ENCODE results near the gene AMDHD1. TPM values are rescaled to one million over a fixed set of nuclear protein-coding genes. Genes with fewer than 3 reads are reported as not detected.

The AMDHD1 gene
- polyA plus RNA-seq, 3 donors, result 0.43 to 1.9 (median 1.0) TPM

- peak overlapping the region; percentile 93 for H3K4me2 ChIP-seq (replicated peaks; ENCODE audit: extremely low read depth, low read length, poor library complexity, severe bottlenecking)
- DNase-seq, result peak; percentile 14 to 42 (median 17)
- peak overlapping the region; percentile 36 to 80 (median 52) for H3K4me3 ChIP-seq (replicated peaks in 1 of 3; ENCODE audit: low read depth in 2 of 3, low read length in 3 of 3)
- peak overlapping the region; percentile 59 for H3K9ac ChIP-seq (ENCODE audit: insufficient read depth, low read length, poor library complexity, severe bottlenecking)
- peaks cover 37 to 48% of the 10 kb centered on the region in 2 donors for H3K36me3 ChIP-seq (replicated peaks in 1 of 2; ENCODE audit: control insufficient read depth in 1 of 2, insufficient read depth in 2 of 2, low read length in 2 of 2)
- H3K27ac ChIP-seq (ENCODE audit: low read depth in 1 of 2, low read length in 2 of 2), result peak overlapping the region; percentile 76 to 90
- Mint-ChIP-seq H3K9me3 (no peaks in the 10 kb centered on the region), H3K4me3 (peak overlapping the region; percentile 70 to 91), H3K4me1 (peaks cover 63% of the 10 kb centered on the region), H3K27me3 (ENCODE audit: low read depth in 3 of 3) (no peaks in the 10 kb centered on the region), H3K36me3 (peaks cover 46 to 55% of the 10 kb centered on the region in 2 donors), H3K27ac (peak overlapping the region; percentile 88 to 97 (median 94))
- H2AFZ ChIP-seq (ENCODE audit: insufficient read depth, low read depth, low read length, poor library complexity, severe bottlenecking), result peak overlapping the region; percentile 81
- no peak for TF ChIP-seq CTCF (IDR thresholded peaks at IDR 0.05)
- WGBS (ENCODE audit: insufficient coverage), result 50% methylated on average over 17 of the region's 29 CpGs
- intact Hi-C loops (cut with micrococcal nuclease), result loop anchor here (5.0 to 10.0 kb wide), 3 partner anchors 61 to 138 kb away; partner anchors contain the start of gene SNRPF (in 1 of the 2)
- peaks cover 49 to 57% of the 10 kb centered on the region in 2 donors for H3K4me1 ChIP-seq (ENCODE audit: control insufficient read depth in 1 of 2, insufficient read depth in 2 of 2, low read length in 2 of 2)
- H4K20me1 ChIP-seq (ENCODE audit: insufficient read depth, low read length), result peaks cover 4% of the 10 kb centered on the region
- H3K79me2 ChIP-seq (ENCODE audit: insufficient read depth, low read length), result peaks cover 48% of the 10 kb centered on the region
- H3K27me3 ChIP-seq (ENCODE audit: control insufficient read depth in 2 of 2, insufficient read depth in 2 of 2, low read length in 2 of 2), result no peaks in the 10 kb centered on the region
- H3K9me3 ChIP-seq (replicated peaks in 1 of 2; ENCODE audit: control insufficient read depth in 1 of 2, insufficient read depth in 1 of 2, low read length in 2 of 2), result no peaks in the 10 kb centered on the region
These were observed 52.3 kb downstream of the AMDHD1 start for GRCh38 chr12:95995238-95996031.

- H3K27ac ChIP-seq (ENCODE audit: low read depth in 1 of 2, low read length in 2 of 2), result peak within 1 kb of the TSS; percentile 76 to 90
- peak within 1 kb of the TSS; percentile 59 for H3K9ac ChIP-seq (ENCODE audit: insufficient read depth, low read length, poor library complexity, severe bottlenecking)
- peak; percentile 79 to 92 (median 87) for DNase-seq
- H3K4me3 ChIP-seq (replicated peaks in 1 of 3; ENCODE audit: low read depth in 2 of 3, low read length in 3 of 3), result peak within 1 kb of the TSS; percentile 36 to 80 (median 52)
- peaks cover 49 to 57% of the 10 kb centered on the region in 2 donors for H3K4me1 ChIP-seq (ENCODE audit: control insufficient read depth in 1 of 2, insufficient read depth in 2 of 2, low read length in 2 of 2)
- H3K79me2 ChIP-seq (ENCODE audit: insufficient read depth, low read length), result peaks cover 48% of the 10 kb centered on the region
- no peak for TF ChIP-seq CTCF (IDR thresholded peaks at IDR 0.05)
- Mint-ChIP-seq H3K4me1 (peaks cover 63% of the 10 kb centered on the region), H3K9me3 (no peaks in the 10 kb centered on the region), H3K36me3 (peaks cover 50 to 57% of the 10 kb centered on the region in 2 donors), H3K4me3 (peak within 1 kb of the TSS; percentile 70 to 91), H3K27me3 (ENCODE audit: low read depth in 3 of 3) (peaks cover 0 to 2% (median 0%) of the 10 kb centered on the region in 3 donors), H3K27ac (peak within 1 kb of the TSS; percentile 88 to 97 (median 94))
- H3K36me3 ChIP-seq (replicated peaks in 1 of 2; ENCODE audit: control insufficient read depth in 1 of 2, insufficient read depth in 2 of 2, low read length in 2 of 2), result peaks cover 40 to 49% of the 10 kb centered on the region in 2 donors
- H2AFZ ChIP-seq (ENCODE audit: insufficient read depth, low read depth, low read length, poor library complexity, severe bottlenecking), result peak within 1 kb of the TSS; percentile 81
- no peaks in the 10 kb centered on the region for H3K27me3 ChIP-seq (ENCODE audit: control insufficient read depth in 2 of 2, insufficient read depth in 2 of 2, low read length in 2 of 2)
- peak within 1 kb of the TSS; percentile 93 for H3K4me2 ChIP-seq (replicated peaks; ENCODE audit: extremely low read depth, low read length, poor library complexity, severe bottlenecking)
- H4K20me1 ChIP-seq (ENCODE audit: insufficient read depth, low read length), result peaks cover 5% of the 10 kb centered on the region
- intact Hi-C loops (cut with micrococcal nuclease), result loop anchor here (5.0 to 10.0 kb wide), 3 partner anchors 61 to 139 kb away; partner anchors contain the start of gene SNRPF (in 1 of the 2)
- H3K9me3 ChIP-seq (replicated peaks in 1 of 2; ENCODE audit: control insufficient read depth in 1 of 2, insufficient read depth in 1 of 2, low read length in 2 of 2), result no peaks in the 10 kb centered on the region
- WGBS (ENCODE audit: insufficient coverage), result 24% methylated on average over 6 of the region's 7 CpGs
These were observed 53.0 kb downstream of the AMDHD1 start, which contains the start of gene HAL for GRCh38 chr12:95996034-95996658. TSS of gene HAL (minus strand) at chr12:95996344. CDS start at chr12:95995910, 434 bp downstream.
